HL-60 (cell line): Measurements from ENCODE around the gene YPEL1.
A peak's percentile ranks its signal among the peaks of the same experiment; 100 is the strongest.

Experiments used
- DNase-seq, 2 experiments: peaks; one replicate each; pipeline ENCODE4 v3.0.0-alpha.2; 2010 to 2020; ENCODE audit warnings: low read depth in 1 of 2, low spot score in 1 of 2
- H3K27ac ChIP-seq: fragments of 250-450 bp; sonication (Bioruptor Pico); replicated peaks from 2 replicates; pipeline ENCODE4 v1.5.1; 2020; ENCODE audit warnings: mild to moderate bottlenecking, moderate library complexity
- H3K27me3 ChIP-seq: fragments of 250-450 bp; sonication (Bioruptor Pico); 2 replicates; pipeline ENCODE4 v1.5.1; 2021; ENCODE audit warnings: mild to moderate bottlenecking, moderate library complexity; ENCODE audit not compliant: insufficient read depth, poor library complexity, severe bottlenecking
- H3K4me3 ChIP-seq: replicated peaks from 2 replicates; pipeline ENCODE4 v1.5.1; 2011; ENCODE audit warnings: mild to moderate bottlenecking, control low read depth, low read length; ENCODE audit not compliant: insufficient read depth
- CTCF ChIP-seq: IDR thresholded peaks from one replicate; pipeline ENCODE4 v1.5.1; 2011; ENCODE audit warnings: low read length, control low read depth, inconsistent platforms; ENCODE audit not compliant: insufficient read depth
- GABPA ChIP-seq: IDR thresholded peaks from 2 replicates; pipeline ENCODE4 v1.6.1; 2012; ENCODE audit warnings: low read depth
- POLR2AphosphoS5 ChIP-seq: IDR thresholded peaks from 2 replicates; pipeline ENCODE4 v1.6.1; 2012; ENCODE audit warnings: low read depth
- REST ChIP-seq: IDR thresholded peaks from 2 replicates; pipeline ENCODE4 v1.6.1; 2012; ENCODE audit warnings: low read depth; ENCODE audit not compliant: insufficient replicate concordance
- SPI1 ChIP-seq: IDR thresholded peaks from 2 replicates; pipeline ENCODE4 v1.6.1; 2012; ENCODE audit warnings: low read depth, mild to moderate bottlenecking, borderline replicate concordance

YPEL1 gene

GRCh38 chr22:21771631-21771976, 36.0 kb upstream of the YPEL1 start:
- Histone ChIP-seq H3K27me3 (no peaks in the 10 kb centered on the region), H3K4me3 (no peak overlapping the region), H3K27ac (peak overlapping the region; percentile 57)
- TF ChIP-seq POLR2AphosphoS5 (no peak), GABPA (no peak), SPI1 (no peak), REST (no peak), CTCF (no peak)
- no peak for DNase-seq

- no peak for DNase-seq
- no peaks in the 10 kb centered on the region for H3K27me3 ChIP-seq
- peak overlapping the region; percentile 73 for H3K27ac ChIP-seq
- H3K4me3 ChIP-seq = no peak overlapping the region
- no peak for TF ChIP-seq SPI1
- no peak for TF ChIP-seq REST
- no peak for TF ChIP-seq POLR2AphosphoS5
- TF ChIP-seq GABPA = no peak
- no peak for TF ChIP-seq CTCF
These were observed 32.8 kb upstream of the YPEL1 start for GRCh38 chr22:21768435-21768834.

GRCh38 chr22:21766691-21767462, 31.3 kb upstream of the YPEL1 start:
- peak overlapping the region; percentile 73 for H3K27ac ChIP-seq
- H3K4me3 ChIP-seq = no peak overlapping the region
- peak; percentile 61 to 91 for DNase-seq
- TF ChIP-seq REST = peak; percentile 23
- no peak for TF ChIP-seq GABPA
- TF ChIP-seq SPI1 = peak; percentile 22; the same call in 1 of the 2 replicates
- peak; percentile 88 for TF ChIP-seq POLR2AphosphoS5
- TF ChIP-seq CTCF = no peak
- no peaks in the 10 kb centered on the region for H3K27me3 ChIP-seq
